HG03520 (cell line): ENCODE measurements around the gene AGAP1.

Experiments
- ATAC-seq: cut with Tn5 transposase; IDR thresholded peaks from one replicate; pipeline ENCODE4 v1.9.1; 2021; ENCODE audit warnings: mild to moderate bottlenecking, moderate library complexity; ENCODE audit not compliant: unreplicated experiment

AGAP1 gene

GRCh38 chr2:235897992-235898391, 404.1 kb downstream of the AGAP1 start:
- ATAC-seq: no peak

- no peak for ATAC-seq
Measured at GRCh38 chr2:235898766-235899165, 404.9 kb downstream of the AGAP1 start.

GRCh38 chr2:235900631-235901030, 406.8 kb downstream of the AGAP1 start:
- ATAC-seq: no peak

DNA sequence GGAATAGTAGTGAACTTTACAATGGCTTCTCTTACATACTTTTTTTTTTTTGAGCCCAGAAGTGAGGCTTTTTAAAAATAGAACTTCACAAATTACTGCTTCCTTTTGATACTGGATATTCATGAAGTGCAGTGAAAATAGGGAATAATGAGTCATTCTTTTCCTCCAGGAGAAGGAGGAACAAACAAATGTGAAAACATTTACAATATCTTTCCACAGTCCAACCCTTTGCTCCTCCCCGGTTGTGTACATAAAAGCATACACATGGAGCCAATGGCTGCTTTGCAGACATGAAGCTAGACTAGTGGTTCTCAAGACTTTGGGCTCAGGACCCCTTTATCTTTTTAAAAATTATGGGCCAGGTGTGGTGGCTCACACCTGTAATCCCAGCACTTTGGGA, 407.4 kb downstream of the AGAP1 start:
- ATAC-seq: no peak

- ATAC-seq: no peak
Measured at GRCh38 chr2:235903782-235904584, 410.1 kb downstream of the AGAP1 start.

DNA sequence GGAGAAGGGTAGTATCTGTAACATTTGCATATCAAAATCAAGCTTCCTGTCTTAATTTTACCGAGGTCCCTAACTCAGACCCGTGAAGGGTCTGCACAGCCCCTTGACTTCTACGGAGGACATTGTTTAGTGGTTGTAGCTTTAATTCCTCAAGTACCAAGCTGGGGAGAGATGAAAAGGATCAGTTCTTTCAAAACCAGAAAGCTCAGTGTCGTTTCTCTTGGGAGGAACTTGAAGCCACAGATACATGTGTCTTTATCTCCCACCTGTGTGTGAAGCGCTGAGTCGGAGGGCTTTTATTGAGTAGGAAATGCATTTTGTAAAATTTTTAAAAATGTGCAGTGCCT, 410.7 kb downstream of the AGAP1 start:
- ATAC-seq: no peak

DNA sequence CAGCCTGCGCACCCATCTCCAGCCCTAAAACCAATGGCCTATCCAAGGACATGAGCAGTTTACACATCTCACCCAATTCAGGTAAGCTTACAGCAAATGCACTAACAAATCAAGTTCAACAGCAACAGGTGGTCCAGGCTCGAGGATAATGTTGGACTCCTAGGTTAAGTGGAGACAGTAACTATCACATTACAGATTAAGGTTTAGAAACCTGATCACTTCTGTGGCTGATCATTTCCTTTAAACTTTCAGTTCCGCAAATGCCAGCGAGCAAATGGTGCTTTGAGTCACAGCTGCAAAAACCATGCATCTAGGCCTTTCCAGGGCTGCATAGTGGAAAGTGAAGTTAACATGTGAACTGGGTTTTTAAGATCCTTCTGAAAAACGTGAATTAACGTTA, 415.0 kb downstream of the AGAP1 start:
- peak; percentile 98 for ATAC-seq

DNA sequence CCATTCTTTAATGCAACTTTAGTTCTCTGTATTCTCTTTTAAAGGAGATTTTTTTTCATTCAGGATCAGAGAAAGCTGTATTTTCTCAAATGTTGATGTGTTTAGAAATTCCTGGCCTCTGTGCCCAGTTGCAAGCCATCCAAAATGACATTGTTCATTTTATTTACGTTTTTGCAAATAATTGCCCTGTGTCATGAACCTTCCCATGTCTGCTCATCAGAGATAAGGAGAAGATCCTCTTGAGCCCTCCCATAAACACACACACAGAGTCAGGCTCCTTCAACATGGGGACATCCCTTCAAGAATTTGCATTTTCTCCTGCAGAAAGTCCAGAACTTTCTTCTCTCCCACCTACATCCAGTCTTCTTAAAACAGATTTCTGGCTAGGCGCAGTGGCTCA, 415.5 kb downstream of the AGAP1 start:
- ATAC-seq: no peak

GRCh38 chr2:235910067-235910466, 416.2 kb downstream of the AGAP1 start:
- ATAC-seq: no peak

GRCh38 chr2:235911125-235911524, 417.3 kb downstream of the AGAP1 start:
- ATAC-seq: no peak

DNA sequence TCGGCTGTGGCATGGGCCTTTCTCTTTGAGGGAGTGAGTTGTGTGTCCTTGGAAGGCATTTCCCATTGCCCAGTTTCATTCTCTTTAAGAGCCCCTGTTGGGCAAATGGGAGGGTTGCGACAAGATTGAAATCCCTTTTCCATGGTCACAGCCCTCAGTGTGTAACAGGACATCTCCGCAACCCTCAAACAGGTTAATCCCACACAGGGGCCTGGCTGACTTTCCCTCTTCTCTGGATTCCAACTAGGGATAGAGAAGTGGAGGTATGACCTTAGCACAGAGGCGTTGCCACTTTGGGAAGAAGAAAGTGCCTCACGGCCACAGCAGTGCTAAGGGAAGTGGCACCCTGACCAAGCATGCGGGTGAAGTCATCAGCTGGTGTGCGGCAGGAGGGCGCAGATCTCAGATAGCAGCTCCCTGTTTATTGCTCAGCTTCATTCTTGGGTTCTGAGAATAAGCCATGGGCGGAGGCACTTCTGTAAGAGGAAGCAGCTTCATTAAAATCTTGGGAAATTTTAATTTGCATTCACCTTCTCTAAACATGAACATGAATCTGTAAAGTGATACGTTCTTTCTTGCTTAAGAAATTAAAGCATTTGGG, 417.9 kb downstream of the AGAP1 start:
- no peak for ATAC-seq

DNA sequence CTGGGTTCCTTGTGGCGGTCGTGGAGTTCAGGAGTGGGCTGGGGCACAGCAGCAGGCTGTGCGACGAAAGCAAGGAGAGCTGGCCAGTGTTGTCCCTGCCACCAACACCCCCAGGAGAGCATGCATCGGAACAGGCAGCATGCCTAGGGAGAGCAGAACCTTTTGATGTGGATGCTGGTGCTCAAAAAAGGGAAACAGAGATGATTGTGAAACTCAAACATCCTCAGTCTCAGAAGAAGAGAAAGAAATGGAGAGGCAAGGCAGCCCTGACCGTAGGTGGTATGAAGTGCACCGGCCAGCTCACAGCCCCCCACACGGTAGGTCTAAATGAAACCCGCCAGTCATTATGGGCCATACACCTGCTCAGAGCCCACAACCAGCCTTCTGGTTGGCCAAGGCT, 420.9 kb downstream of the AGAP1 start:
- ATAC-seq: no peak

DNA sequence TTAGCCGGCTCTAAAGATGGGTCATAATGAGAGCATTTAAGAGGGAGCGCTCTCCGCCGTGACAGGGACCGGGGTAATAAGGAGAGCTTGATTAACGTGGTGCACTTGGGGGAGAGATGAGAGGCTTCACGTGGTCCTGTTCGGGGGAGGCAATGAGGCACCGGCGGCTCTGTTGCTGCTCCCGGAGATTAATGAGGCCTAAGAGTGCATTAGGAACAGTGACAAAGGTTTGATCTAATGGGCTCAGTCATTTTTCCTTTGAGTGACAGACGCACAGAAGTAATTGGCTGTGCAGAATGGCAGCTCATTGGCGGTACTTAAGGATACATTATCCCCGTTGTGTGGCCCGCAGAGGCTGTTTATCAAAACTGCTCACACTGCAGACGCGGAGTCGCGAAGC, 423.7 kb downstream of the AGAP1 start:
- no peak for ATAC-seq

- ATAC-seq: no peak
Measured at GRCh38 chr2:235918876-235919275, 425.0 kb downstream of the AGAP1 start.

DNA sequence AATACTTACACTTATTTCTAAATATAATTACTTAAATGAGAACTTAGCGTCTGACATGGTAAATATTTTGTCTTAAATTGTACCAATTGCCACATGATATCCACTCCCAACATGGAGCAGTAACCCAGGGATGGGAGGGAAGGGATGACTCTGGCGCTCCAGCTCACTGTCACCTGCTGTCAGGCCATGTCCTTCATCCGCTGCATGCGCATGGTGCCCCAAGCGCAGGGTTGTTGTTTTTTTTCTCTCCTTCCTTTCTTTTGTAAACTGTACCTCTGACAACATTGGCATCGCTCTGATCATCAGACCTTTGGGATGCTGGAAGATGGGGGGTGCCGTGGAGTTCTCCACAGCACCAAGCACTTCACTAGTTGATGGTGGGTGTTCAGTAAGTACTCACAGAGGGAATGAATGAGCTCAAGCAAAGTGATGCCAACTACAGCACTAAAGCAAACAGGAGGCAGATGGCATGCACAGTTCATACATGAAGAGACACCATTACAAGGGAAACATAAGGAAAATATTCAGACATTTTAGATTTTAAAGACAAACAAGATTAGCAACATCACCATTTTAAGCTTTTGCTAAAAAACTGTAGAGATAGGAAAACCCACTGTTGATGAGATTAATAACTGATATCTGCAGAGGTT, 426.5 kb downstream of the AGAP1 start:
- no peak for ATAC-seq

DNA sequence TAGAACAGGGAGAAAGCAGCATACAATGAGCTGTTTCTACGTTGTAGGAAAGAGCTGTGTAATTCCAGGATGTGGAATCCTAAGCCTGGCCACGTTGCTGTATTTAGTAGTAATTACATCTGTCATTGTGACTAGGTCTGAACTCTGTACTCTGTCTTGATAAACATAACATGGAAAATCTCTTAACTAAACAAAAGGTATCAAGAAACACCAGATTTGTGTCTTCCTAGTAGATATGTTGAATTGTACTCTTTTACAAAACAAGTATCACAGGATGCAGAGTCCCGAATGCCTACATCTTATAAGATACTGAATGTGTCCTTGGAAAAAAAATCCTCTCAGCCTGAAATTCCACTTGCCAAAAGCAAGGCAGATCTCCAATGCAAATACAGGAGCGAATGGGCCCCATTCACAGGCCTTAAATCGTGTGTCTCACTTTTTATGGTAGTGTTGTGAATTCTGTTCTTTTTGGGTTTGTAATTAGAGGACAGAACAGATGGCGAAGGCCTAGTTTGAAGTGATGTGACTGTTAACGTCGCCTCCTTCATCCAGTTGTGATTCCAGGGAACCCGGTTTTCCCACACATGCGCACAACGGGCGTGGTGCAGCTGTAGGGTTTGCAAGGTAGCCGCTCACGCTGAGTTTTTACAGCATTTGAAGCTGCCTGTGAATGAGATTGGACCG, 427.8 kb downstream of the AGAP1 start:
- no peak for ATAC-seq

GRCh38 chr2:235922839-235923238, 429.0 kb downstream of the AGAP1 start:
- ATAC-seq: no peak

- no peak for ATAC-seq
Measured at GRCh38 chr2:235923859-235924674, 430.2 kb downstream of the AGAP1 start.

DNA sequence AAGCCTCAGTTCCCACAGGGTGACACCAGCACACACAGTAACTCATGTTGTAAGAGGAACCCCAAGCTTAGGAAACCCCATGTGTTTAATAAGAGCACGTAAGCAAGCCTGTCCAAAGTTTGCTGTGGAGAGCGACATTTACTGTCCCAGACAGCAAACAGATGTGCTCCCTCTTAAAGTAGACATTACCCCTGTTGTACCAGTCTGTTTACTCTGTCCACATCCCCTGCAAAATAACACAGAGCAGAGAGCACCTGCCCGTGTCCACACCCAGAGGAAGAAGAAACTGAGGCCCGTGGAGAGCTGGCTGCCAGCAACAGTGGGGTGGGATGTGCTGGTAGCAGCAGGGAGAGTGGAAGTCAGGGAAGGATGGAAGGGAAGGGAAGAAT, 430.8 kb downstream of the AGAP1 start:
- no peak for ATAC-seq

DNA sequence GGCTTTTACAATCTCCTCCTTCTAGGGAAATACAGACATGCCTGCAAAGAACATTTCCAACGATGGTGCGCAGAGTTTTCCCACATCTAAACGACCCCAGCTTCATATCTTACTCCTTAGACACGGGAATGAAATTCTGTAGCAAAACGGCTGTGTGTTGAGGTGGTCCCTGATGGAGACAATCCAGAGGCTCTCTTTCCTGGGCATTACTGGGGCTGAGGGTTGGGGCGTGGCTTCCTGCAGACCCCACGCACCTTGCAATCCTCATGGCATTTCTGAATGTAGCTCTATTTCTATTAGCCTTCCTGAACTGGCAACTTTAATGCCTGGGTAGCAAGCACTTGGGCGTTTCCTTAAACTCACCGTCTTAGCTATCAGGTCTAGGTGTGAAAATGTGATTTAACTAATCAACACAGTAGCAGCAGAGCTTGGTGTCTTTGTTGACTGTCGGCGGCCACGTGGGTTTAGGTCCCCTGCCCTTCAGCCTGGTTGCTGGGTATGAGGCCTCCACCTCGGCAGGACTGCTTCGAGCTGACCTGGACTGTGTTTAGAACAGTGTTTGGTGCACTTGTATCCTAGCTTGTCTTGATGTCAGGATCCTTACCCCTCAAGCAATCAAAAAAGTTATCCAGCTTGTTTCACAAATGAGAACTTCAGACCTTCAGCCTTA, 431.5 kb downstream of the AGAP1 start:
- ATAC-seq: no peak
